AG09319 (cell line): ENCODE measurements around the gene ZNF24.
A peak's percentile ranks its signal among the peaks of the same experiment; 100 is the strongest.

ENCODE experiments used
- DNase-seq: peaks from one replicate; pipeline ENCODE4 v3.0.0-alpha.2; 2010; ENCODE audit warnings: low read depth; ENCODE audit errors: extremely low read depth
- CTCF ChIP-seq: IDR thresholded peaks from 2 replicates; pipeline ENCODE4 v1.5.1; 2011; ENCODE audit warnings: low read depth, mild to moderate bottlenecking, inconsistent platforms, low read length, moderate library complexity

The ZNF24 gene

GRCh38 chr18:35290094-35290735 is 54.0 kb downstream of the ZNF24 start, which contains the start of gene ZSCAN30:
Gene ZSCAN30 (minus strand): TSS chr18:35290229. CDS start chr18:35264352, 25,877 bp downstream.
- DNase-seq = peak; percentile 87
- no peak for TF ChIP-seq CTCF

- TF ChIP-seq CTCF = no peak
- no peak for DNase-seq
These were observed 54.5 kb downstream of the ZNF24 start for GRCh38 chr18:35289727-35290093.

GRCh38 chr18:35289293-35289692 is 54.9 kb downstream of the ZNF24 start:
- TF ChIP-seq CTCF = no peak
- DNase-seq = no peak

GRCh38 chr18:35284841-35285240 is 59.4 kb downstream of the ZNF24 start:
- no peak for DNase-seq
- no peak for TF ChIP-seq CTCF

GRCh38 chr18:35283923-35284794 is 60.1 kb downstream of the ZNF24 start:
- no peak for TF ChIP-seq CTCF
- no peak for DNase-seq

GRCh38 chr18:35282353-35282752 is 61.9 kb downstream of the ZNF24 start:
- DNase-seq = peak; percentile 44
- TF ChIP-seq CTCF = no peak
